ENCODE results near the gene NFASC.

NFASC gene

DNA sequence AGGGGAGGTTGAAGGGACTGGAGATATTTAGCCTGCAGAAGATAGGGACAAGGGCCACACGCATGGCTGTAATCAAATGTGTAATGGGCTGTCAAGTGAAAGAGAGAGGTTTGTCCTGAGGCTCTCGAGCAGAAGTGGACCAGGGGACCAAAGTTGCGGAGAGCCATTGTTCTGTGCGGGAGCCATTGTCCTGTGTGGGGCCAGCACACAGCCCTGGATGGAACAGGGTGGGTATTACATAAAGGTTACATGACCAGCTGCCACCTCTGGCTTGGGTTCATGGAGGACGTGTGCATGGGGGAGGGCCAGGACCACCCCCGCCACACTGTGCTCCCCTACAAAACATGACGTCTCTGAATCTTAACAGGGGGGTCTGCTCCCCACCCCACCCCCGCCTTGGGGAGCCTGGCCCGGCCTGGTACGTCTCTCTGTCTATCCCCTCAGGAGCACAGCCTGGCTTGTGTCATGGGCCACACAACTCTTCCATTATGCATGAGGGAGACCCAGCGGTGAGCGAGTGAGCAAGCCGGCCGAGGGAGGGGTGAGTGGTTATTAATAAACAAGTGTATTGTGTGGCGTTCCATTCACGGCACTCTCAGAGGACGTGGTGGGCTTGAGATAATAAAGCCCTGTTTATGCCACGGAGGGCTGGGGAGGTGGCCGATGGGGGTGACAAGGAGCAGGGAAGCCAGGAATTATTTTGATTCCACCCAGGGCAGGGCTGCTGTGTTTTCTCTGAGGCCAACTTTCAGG, at the start of gene NFASC:
TSS of gene NFASC (plus strand) at position 703 of the 753 bp plus-strand sequence. CDS start 73,454 bp downstream, outside the sequence.
- DNase-seq, result no peak

- no peak for DNase-seq
These were observed 49.2 kb upstream of the NFASC start for GRCh38 chr1:204821476-204821875.

- DNase-seq, result no peak
These were observed 48.7 kb upstream of the NFASC start for GRCh38 chr1:204821924-204822323.

- no peak for DNase-seq
These were observed 43.7 kb upstream of the NFASC start for GRCh38 chr1:204826970-204827369.

DNA sequence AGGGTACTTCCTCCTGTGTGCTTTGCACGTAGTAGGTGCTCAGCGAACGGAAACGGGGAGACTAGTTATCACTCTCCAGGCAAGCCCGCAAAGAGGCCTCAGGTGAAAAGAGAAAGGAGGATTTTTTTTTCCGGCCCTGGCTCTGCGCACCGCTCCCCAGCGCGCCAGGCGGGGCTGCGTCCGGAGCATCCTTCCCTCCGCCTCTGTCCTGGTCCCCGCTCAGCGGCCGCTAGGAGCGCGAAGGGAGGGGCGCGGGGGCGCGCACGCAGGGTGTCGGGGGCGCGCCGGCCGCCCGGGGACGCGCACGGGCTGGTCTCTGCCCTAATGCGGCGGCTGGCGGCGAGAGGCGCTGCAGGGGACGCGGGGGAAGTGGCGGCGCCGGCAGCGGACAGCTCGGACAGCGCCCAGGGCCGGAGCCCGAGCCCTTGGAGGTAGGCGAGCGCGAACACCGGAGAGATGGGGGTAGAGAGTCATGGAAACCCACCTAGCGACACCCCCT, 42.3 kb upstream of the NFASC start:
- DNase-seq, result no peak

DNA sequence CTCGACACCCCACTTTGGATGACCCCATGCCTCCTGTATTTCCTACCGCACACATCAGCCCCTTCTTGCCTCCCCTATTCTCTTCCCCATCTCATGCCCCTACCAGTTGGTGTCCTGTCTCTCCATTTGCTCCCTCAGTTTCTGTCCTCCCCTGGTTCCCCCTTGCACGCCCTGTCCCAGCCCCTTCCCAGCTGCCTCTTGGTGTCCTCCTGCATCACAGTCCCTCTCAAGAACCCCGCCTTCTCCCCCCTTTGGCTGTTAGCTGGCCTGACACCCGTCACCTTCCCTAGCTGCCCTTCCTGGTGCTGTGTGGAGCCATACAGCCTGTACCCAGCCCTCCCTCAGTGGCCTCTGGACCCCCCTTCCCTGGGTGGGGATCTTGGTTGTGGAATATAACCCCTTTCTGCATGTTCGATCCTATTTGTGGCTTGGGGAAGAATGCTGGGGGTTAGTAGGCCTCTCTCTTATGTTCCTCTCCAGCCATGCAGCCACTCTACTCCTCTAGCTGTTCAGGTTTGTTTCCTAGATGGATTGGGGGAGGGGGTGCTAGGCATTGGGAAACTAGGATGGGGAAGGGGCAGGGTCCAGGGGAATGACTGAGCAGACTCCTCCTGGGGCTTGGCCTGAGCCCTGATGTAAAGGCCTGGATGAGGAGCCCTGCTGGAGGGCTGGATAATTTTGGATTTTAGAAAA, 41.4 kb upstream of the NFASC start:
- no peak for DNase-seq

DNA sequence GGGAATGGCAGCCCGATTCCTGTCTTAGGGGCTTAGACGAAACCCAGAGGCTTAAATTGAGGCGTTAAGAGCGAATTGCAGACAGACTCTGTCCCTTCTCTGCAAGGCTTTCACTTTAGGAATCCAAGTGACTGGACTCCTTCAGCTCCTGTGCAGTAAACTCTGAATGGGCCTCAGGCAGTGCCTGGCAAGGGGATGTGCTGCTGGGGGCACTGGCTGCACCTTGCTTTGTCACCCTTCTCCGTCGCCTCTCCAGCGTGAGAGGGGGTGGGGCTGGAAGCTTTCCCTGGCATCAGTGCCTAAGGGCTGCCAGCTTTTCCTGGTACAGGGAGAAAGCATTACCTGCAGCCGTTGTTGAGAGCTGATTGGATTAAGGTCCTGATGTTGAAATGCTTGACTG, 39.9 kb upstream of the NFASC start:
- no peak for DNase-seq

DNA sequence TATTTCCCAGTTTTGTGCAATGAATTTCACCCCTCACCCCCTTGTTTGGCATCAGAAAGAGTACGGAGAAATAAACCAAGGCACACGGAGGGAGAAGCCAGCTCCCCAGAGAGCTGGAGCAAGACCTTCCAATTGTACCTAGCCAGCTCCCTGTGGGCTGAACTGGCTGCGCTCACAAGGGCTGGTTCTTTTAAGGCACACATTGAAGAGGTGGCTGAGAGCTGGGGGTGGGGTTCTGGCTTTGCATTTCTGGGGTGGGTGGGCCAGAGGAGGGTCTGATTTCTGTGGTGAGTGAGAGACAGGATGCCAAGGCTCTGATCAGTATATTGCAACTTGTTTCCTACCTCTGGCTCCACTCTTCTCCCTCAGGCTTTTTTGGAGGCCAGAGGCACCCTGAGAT, 39.5 kb upstream of the NFASC start:
- no peak for DNase-seq

- DNase-seq, result no peak
These were observed 36.3 kb upstream of the NFASC start for GRCh38 chr1:204834336-204834735.

- DNase-seq, result no peak
These were observed 35.9 kb upstream of the NFASC start for GRCh38 chr1:204834752-204835151.

DNA sequence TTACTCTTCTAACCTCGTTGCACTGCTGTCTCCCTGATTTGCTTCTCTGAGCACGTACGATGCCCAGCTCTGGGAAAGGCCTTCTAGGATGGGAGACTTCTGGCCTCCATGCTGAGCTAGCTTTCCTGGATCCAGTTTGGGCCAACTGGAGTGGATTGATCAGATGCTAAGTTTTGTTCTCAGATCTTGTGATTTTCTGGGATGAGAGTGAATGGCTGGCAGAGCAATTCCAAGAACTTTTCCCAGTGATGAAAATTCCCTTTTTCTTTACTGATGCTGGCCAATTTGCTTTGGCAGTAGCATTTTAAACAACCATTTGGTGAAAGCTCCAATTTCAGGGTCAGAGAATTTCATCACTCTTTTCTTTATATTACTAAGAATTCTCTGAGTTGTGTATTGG, 34.9 kb upstream of the NFASC start:
- DNase-seq, result no peak

DNA sequence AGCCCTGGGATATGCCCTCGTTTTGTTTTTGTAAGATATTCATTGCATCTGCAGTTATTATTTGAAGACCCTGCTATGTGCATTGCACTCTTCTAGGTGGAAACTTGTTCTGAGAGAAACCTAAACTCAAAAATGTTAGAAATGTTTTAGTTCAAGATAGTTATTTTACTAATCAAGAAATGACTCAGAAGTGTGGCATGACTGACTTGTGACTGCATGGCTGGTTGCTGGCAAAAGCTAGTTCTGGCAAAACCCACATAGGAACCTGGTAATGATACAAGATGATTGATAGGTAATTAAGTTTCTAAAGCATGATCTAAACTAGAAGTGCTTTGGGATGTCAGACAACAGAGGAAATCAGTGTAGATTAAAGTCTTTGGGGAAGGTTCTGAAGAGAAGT, 33.8 kb upstream of the NFASC start:
- no peak for DNase-seq

GRCh38 chr1:204837440-204838084, 33.1 kb upstream of the NFASC start:
- no peak for DNase-seq

- DNase-seq, result no peak
These were observed 29.3 kb upstream of the NFASC start for GRCh38 chr1:204841316-204841715.

DNA sequence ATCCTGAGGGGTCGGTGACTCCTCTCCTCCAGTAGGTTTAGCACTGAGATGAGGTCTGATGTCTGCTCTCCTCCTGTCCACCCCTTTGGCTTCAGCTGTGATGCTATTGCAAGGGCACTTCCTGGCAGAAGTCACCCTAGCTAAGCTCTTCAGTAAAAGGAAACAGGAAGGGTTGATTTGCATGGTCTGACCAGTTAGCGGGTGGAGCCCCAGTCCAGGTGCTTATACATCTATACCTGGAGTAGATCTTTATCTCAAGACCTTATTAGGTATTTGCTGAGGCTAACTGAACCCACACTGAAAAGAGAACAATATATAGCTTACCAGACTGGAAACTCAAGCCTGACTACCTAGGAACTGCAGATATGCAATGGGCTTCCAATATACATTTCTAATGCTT, 28.9 kb upstream of the NFASC start:
- DNase-seq, result no peak

- DNase-seq, result no peak
These were observed 28.3 kb upstream of the NFASC start for GRCh38 chr1:204842369-204842768.

DNA sequence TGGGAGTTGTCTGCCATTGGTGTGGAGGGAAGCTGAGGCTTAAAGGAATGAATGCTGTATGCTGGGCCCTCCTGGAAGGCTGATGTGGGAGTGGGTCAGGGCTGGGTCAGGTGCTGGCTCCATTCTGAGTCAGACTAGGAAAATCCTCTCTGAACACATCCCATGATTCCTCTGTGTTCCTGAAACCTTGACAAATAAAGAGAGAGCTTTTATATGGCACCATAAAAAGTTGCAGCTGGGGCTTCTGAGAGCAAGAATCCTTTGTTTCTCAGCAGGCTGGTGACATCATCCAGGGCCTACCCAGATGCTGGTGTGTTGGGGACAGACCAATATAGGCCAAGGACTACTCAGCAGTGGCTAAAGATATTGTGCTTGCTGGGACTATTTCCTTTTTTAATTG, 27.8 kb upstream of the NFASC start:
- DNase-seq, result no peak

DNA sequence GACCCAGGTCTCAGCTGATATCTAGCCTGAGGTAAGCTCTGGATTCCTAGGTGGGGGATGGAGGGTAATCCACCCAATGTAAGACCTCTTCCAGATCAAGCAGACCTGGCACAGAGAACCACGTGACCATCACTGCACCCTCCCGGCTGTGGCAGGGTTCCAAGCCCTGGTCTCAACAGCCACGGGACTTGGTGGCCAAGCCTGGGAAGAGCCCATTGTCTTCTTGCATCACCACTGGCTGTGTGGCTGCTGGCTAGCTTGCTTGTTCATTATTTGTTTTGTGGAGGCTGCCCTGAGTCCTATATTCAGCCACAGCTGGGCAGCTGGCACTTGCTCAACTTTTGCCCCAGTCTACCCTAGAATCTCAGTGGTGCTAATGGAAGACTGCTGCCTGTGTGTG, 24.1 kb upstream of the NFASC start:
- no peak for DNase-seq

DNA sequence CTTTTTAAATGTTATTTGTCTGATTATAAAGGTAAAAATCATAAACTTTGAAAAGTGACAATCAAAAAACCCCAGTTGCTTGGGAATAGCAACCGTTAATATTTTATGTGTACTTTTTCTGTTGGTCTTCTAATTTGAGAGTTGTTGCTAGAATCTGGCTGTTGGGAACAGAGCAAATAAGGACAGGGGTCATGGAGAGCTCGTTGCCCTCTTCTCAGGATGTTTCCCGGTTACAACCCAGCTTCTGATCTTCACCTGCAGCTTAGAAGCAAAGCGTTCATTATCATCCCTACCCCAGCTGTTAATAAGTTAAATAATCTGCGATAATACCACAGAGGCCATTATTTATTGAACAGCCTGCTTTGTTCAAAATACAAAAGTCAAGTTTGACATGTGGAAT, 22.1 kb upstream of the NFASC start:
- no peak for DNase-seq

DNA sequence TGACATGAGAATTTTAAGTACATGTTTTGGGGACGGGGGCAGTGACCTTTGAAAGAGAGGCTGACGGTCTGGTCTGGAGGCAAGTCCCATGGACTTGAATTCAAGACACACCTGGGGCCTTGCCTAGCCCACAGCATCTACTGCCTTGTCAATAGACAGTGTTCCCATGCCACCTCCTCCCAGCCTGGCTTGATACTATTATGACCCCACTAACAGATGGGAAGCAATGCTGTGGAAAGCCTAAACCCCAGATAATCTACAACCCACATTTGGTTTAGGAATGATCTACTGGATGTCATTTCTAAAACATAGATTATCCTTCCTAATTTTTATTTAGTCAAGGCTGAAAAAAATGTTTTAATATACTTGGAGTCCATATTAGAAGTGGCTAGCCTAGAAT, 17.8 kb upstream of the NFASC start:
- no peak for DNase-seq

GRCh38 chr1:204853436-204853835, 17.2 kb upstream of the NFASC start:
- DNase-seq, result no peak

DNA sequence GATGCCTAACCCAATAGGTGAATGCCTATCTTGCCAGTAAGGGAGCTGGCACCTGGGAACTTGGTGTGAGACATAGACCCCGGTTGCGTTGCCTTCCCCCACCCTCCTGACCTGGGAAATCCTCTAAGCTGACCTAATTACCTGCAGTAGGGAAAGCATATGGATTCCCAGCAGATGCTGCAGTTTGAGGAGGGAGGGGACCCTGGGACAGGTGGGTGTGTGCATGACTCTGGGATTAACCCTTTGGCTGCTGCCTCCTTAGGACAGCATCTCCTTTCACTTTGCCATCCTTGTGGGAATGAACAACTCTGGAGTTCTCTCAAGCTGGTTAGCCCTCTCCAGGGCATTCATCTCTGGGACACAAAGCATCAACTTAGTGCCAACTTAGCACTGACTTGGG, 16.4 kb upstream of the NFASC start:
- DNase-seq, result no peak

GRCh38 chr1:204858363-204858821, 12.3 kb upstream of the NFASC start:
- no peak for DNase-seq

GRCh38 chr1:204859861-204860267, 10.8 kb upstream of the NFASC start:
- no peak for DNase-seq

All from bone marrow (tissue), 2 donors.